DND-41 (cell line): Measurements from ENCODE around the gene SPRYD4.

Source experiments
- CTCF ChIP-seq: IDR thresholded peaks from 2 replicates; pipeline ENCODE4 v1.5.1; 2012; ENCODE audit warnings: borderline replicate concordance, low read length, moderate library complexity, mild to moderate bottlenecking; ENCODE audit not compliant: poor library complexity, severe bottlenecking; ENCODE audit errors: extremely low read depth
- EZH2 ChIP-seq: IDR thresholded peaks from 3 replicates; pipeline ENCODE4 v1.6.1; 2012; ENCODE audit warnings: borderline replicate concordance, low read depth, mild to moderate bottlenecking, moderate library complexity, low read length, inconsistent platforms; ENCODE audit not compliant: severe bottlenecking

DNA sequence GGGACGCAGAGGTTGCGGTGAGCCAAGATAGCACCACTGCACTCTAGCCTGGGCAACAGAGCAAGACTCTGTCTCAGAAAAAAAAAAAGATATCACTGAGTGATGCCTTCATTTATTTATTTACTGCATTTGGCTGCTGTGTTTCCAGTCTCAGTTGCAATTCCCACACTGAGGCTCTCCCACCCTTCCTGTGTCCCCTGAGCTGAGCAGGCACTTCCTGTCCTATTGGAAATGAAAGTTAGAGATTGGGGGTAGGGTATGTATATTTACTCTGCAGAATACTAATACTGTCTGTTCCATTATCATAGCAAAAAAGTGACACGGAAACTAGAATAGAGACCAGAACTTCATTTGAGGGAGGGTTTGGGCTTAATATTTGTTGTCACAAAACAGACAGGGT lies 51.7 kb downstream of the SPRYD4 start:
- TF ChIP-seq CTCF: no peak
- no peak for TF ChIP-seq EZH2
